NCI-H146 treated with DMSO at 0.1 percent for 48 hours (cell line): ENCODE results near the gene IGFL4.

ENCODE experiments used
- DNase-seq: peaks from one replicate; lab custom pipeline; 2025; ENCODE audit not compliant: unreplicated experiment; lab: John Stamatoyannopoulos, UW

Gene IGFL4

GRCh38 chr19:46022061-46022430, 18.8 kb downstream of the IGFL4 start:
- no peak for DNase-seq

- no peak for DNase-seq
Measured at GRCh38 chr19:46021531-46022041, 19.2 kb downstream of the IGFL4 start.

GRCh38 chr19:46020819-46021125, 20.0 kb downstream of the IGFL4 start:
- DNase-seq = no peak

- no peak for DNase-seq
Measured at GRCh38 chr19:46019270-46019669, 21.5 kb downstream of the IGFL4 start.

GRCh38 chr19:46018729-46019251, 22.0 kb downstream of the IGFL4 start:
- no peak for DNase-seq

GRCh38 chr19:46017874-46018675, 22.7 kb downstream of the IGFL4 start:
- no peak for DNase-seq

- no peak for DNase-seq
Measured at GRCh38 chr19:46017095-46017429, 23.7 kb downstream of the IGFL4 start.

GRCh38 chr19:46016426-46017094, 24.2 kb downstream of the IGFL4 start:
- peak; percentile 81 for DNase-seq

- DNase-seq = no peak
Measured at GRCh38 chr19:46015687-46016425, 24.9 kb downstream of the IGFL4 start.

- peak; percentile 78 for DNase-seq
Measured at GRCh38 chr19:46014941-46015686, 25.7 kb downstream of the IGFL4 start.

- DNase-seq = no peak
Measured at GRCh38 chr19:46014534-46014933, 26.3 kb downstream of the IGFL4 start.

GRCh38 chr19:46009530-46010510, 31.0 kb downstream of the IGFL4 start:
- peak; percentile 27 for DNase-seq

- no peak for DNase-seq
Measured at GRCh38 chr19:46006411-46006810, 34.4 kb downstream of the IGFL4 start.

GRCh38 chr19:46002678-46003275, 38.0 kb downstream of the IGFL4 start:
- DNase-seq = no peak

GRCh38 chr19:46000491-46001246, 40.1 kb downstream of the IGFL4 start:
- DNase-seq = no peak

- no peak for DNase-seq
Measured at GRCh38 chr19:45999653-46000121, 41.1 kb downstream of the IGFL4 start.

- no peak for DNase-seq
Measured at GRCh38 chr19:45998834-45999233, 42.0 kb downstream of the IGFL4 start.

- no peak for DNase-seq
Measured at GRCh38 chr19:45996933-45997332, 43.9 kb downstream of the IGFL4 start.
